Measurements from ENCODE around the gene KDM2A. TPM values are rescaled to one million over a fixed set of nuclear protein-coding genes. Genes with fewer than 3 reads are reported as not detected.
"Not testable (repeated sequence)": the region's sequence is repeated elsewhere in the genome, so short reads cannot be mapped to it uniquely, and the experiment has no call there.

KDM2A gene
- total RNA-seq, 1 donor from 2014 or later: 92.8 TPM

DNA sequence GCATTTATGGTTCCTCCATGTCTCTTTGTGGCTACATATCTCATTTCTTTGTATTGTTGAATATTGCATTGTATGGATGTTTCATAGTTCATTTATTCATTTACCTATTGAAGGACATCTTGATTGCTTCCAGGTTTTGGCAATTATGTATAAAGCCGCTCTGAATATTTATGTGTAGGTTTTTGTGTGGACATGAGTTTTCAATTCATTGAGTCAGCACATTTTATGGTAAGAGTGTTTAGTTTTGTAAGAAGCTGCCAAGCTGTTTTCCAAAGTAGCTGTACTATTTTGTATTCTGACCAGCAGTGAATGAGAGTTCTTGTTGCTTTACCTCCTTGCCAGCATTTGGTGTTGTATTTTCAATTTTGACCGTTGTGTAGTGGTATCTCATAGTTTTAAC lies 39.2 kb downstream of the KDM2A start:
- DNase-seq (ENCODE audit: low spot score) (no peak), ATAC-seq (no peak)
- intact Hi-C loops (cut with DNase I): no loop called here

DNA sequence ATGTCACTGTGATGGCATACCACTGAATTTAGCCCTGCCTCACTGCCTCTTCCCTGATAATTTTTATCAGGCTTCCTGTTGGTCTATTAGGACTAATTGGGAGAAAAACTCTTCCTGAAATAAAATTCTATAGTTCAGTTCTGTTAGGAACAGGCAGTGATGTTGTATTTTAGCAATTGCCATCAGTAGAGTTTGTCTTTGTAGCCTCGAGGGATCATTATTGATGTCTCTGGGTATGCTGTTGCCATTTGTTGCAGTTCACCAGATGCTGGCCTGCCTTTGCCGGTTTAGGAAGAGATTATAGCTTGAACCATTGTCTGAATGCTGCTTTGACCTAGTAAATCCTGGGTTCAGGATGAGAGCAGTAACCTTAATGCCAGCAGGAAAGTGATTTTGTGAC lies 41.0 kb downstream of the KDM2A start:
- ATAC-seq: no peak
- intact Hi-C loops (cut with DNase I): no loop called here
- DNase-seq (ENCODE audit: low spot score): no peak

GRCh38 chr11:67160872-67161783 lies 42.1 kb downstream of the KDM2A start:
- intact Hi-C loops (cut with DNase I): no loop called here
- no peak for ATAC-seq
- no peak for DNase-seq (ENCODE audit: low spot score)

DNA sequence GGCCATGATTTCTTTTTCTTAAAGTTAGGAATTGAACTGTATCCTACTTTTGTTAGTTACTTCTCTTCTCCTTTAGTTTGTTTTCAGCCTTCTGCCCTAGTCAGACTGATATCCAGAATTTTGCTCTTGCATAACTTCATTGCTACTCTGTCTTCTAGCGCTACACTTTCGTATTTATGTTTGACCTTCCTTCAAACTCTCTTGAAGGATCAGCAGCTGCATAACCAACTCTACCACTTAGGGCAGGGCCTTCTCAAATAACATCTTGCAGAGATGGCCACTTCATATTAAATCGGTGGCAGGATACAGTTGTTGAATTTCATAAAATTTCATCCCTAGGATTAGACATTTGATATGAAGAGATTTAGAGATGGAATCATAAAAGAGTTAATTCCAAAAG lies 43.9 kb downstream of the KDM2A start:
- DNase-seq (ENCODE audit: low spot score) (no peak), ATAC-seq (no peak)
- intact Hi-C loops (cut with DNase I): no loop called here

DNA sequence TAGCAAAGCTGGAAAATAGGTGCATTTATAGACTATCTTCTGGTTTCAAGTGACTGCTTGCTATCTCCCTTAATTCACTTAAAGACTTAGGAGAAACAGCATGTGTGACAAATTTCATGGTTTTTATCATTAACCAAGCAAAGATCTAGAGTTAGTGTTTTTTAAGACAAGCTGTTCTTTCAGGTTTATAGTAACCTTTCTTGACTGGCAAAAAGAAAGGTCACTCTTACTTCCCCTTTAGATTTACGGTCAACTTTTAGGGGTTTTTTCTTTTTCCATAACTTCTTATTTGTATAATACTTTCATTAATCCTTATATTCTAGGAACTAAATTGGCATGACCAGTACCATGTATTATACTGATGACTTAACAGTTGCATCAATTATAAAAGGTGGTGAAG lies 46.6 kb downstream of the KDM2A start:
- intact Hi-C loops (cut with DNase I): no loop called here
- ATAC-seq (no peak), DNase-seq (ENCODE audit: low spot score) (no peak)

DNA sequence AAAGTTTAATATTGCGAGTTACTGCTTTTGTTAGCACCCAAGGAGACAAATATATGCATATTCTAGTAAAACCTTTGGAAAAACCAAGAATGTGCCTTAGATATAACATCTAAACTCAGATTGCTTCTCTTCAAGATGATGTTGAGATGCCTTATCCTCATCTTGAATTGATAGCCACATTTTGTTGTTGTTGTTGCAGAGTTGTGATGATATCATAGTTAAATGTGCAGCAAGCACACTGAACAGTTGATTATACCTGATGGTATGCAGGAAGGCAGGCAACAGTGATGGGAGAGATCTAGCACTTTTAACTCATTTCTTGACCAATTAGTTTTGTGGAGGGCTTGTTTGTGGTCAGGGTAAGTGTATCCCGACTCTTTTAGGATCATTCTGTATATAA lies 48.0 kb downstream of the KDM2A start:
- ATAC-seq: no peak
- intact Hi-C loops (cut with DNase I): no loop called here
- no peak for DNase-seq (ENCODE audit: low spot score)

GRCh38 chr11:67167719-67168118 lies 48.7 kb downstream of the KDM2A start:
- DNase-seq (ENCODE audit: low spot score) (no peak), ATAC-seq (no peak)
- intact Hi-C loops (cut with DNase I): no loop called here

DNA sequence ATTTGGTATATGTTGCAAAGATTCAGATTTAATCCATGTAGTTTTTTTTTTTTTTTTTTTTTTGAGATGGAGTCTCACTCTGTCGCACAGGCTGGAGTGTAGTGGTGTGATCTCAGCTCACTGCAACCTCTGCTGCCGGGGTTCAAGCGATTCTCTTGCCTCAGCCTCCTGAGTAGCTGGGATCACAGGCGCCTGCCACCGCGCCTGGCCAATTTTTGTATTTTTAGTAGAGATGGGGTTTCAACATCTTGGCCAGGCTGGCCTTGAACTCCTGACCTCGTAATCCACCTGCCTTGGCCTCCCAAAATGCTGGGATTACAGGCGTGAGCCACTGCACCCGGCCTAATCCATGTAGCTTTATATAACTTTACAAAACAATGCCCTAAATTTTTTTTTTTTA lies 49.8 kb downstream of the KDM2A start:
- ATAC-seq; DNase-seq (ENCODE audit: low spot score); intact Hi-C loops (cut with DNase I): not testable (repeated sequence)

- ATAC-seq (no peak), DNase-seq (ENCODE audit: low spot score) (no peak)
- intact Hi-C loops (cut with DNase I): loop anchor here (10.0 kb wide), 1 partner anchor 90 kb away; no protein-coding TSS in a partner anchor
Measured at GRCh38 chr11:67174311-67174710, 55.2 kb downstream of the KDM2A start.

GRCh38 chr11:67177399-67178281 lies 58.6 kb downstream of the KDM2A start:
- ATAC-seq: no peak
- no peak for DNase-seq (ENCODE audit: low spot score)
- intact Hi-C loops (cut with DNase I): loop anchor here (10.0 kb wide), 1 partner anchor 93 kb away; no protein-coding TSS in a partner anchor

- ATAC-seq: no peak
- intact Hi-C loops (cut with DNase I): loop anchor here (10.0 kb wide), 1 partner anchor 94 kb away; no protein-coding TSS in a partner anchor
- DNase-seq (ENCODE audit: low spot score): no peak
Measured at GRCh38 chr11:67178421-67178820, 59.4 kb downstream of the KDM2A start.

DNA sequence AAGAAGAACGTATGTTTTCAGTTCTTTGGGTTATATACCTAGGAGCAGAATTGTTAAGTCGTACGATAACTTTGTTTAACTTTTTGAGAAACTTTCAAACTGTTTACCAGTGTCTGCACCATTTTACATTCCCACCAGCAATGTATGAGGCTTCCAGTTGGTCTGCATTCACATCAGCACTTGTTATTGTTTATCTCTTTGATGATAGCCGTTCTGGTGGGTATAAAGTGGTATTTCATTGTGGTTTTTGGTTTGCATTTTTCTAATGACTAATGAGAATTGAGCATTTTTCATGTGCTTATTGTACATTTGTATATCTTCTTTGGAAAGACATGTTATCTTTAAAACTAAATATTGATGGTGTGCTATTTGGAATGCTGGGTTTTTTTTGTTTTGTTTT lies 59.8 kb downstream of the KDM2A start:
- no peak for DNase-seq (ENCODE audit: low spot score)
- intact Hi-C loops (cut with DNase I): loop anchor here (10.0 kb wide), 1 partner anchor 94 kb away; no protein-coding TSS in a partner anchor
- ATAC-seq: no peak

GRCh38 chr11:67179892-67180490 lies 60.9 kb downstream of the KDM2A start:
- DNase-seq (ENCODE audit: low spot score) (no peak), ATAC-seq (no peak)
- intact Hi-C loops (cut with DNase I): loop anchor here (10.0 kb wide), 1 partner anchor 95 kb away; no protein-coding TSS in a partner anchor

- intact Hi-C loops (cut with DNase I): no loop called here
- DNase-seq (ENCODE audit: low spot score) (no peak), ATAC-seq (no peak)
Measured at GRCh38 chr11:67194096-67194495, 75.0 kb downstream of the KDM2A start.

DNA sequence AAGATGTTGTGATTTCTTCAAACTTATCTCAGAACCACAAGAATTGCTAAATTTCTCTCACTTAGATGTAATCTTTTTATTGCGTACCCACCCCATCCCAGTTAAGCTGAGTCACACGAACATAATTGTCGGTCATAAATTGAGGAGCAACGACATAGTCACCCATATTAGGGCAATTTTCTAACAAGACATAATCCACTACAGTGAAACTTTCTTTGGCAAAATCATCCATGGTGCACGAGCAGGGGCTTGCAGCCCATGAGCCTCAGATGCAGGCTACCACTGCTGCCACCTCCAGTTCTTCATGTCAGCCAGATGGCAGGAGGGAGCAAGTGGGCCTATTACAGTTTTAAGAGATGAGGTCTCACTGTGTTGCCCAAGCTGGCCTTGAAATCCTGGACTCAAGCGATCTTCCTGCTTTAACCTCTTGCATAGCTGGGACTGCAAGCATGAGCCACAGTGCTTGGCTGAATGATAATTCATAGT lies 77.0 kb downstream of the KDM2A start:
- no peak for DNase-seq (ENCODE audit: low spot score)
- peak; percentile 74 for ATAC-seq
- intact Hi-C loops (cut with DNase I): no loop called here

DNA sequence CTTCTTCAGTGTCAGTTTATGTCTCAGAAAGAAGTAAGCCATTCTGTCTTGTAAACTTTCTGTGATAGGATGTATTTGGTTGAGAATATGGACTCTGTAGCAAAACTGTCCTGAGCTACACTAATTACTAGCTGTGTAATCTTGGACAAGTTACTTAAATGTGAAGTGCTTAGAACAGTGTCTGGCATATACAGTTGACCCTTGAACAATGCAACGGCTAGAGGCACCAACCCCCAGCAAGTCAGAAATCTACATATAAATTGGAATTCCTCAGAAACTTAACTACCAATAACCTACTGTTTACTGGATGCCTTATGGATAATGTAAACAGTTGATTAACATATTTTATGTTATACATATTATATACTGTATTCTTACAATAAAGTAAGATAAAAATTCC lies 78.5 kb downstream of the KDM2A start:
- intact Hi-C loops (cut with DNase I): no loop called here
- DNase-seq (ENCODE audit: low spot score) (no peak), ATAC-seq (no peak)

GRCh38 chr11:67198781-67199180 lies 79.7 kb downstream of the KDM2A start:
- intact Hi-C loops (cut with DNase I); ATAC-seq; DNase-seq (ENCODE audit: low spot score): not testable (repeated sequence)

GRCh38 chr11:67199751-67200150 lies 80.7 kb downstream of the KDM2A start:
- DNase-seq (ENCODE audit: low spot score) (no peak), ATAC-seq (no peak)
- intact Hi-C loops (cut with DNase I): no loop called here

- intact Hi-C loops (cut with DNase I): no loop called here
- ATAC-seq: no peak
Measured at GRCh38 chr11:67202028-67202427, 83.0 kb downstream of the KDM2A start.

More at GRCh38 chr11:67202028-67202427, 83.0 kb downstream of the KDM2A start:
- no peak for DNase-seq (ENCODE audit: low spot score)
